ENCODE results near the gene LMNA.
"Not testable (repeated sequence)": the region's sequence is repeated elsewhere in the genome, so short reads cannot be mapped to it uniquely, and the experiment has no call there.

Gene LMNA

DNA sequence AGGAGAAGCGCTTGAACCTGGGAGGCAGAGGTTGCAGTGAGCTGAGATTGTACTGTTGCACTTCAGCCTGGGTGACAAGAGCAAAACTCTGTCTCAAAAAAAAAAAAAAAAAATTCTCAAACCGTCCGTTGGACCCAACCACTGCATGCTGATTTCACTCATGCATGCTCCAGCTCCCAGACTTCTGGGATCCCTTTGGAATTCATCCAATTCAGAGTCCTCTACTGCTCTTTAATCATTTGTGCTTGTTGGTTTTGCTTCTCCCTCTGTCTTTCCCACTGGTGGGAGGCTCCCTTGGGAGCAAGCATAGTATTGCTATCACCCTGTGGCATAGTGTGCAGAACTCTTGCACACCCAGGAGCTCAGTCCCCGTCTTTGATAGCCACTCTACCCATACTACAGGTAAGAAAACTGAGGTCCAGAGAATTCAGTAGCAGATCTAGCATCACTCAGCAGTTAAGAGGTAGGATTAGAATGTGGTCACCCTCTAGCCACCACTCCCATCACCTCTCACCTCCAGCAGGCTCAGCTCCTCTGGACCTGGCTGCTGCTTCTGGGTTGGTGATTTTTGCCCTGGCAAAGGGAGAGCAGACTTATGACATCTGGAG lies 3.1 kb upstream of the LMNA start:
- DNase-seq (ENCODE audit: low read depth), result no peak
- H3K4me3 ChIP-seq (ENCODE audit: control insufficient read depth, low read depth, low read length), result no peak overlapping the region
- TF ChIP-seq CTCF (IDR thresholded peaks at IDR 0.05; ENCODE audit: control insufficient read depth, insufficient read depth, low read depth, low read length, missing control alignments), result no peak

GRCh38 chr1:156112276-156113137 lies 2.0 kb upstream of the LMNA start:
- no peak for TF ChIP-seq CTCF (IDR thresholded peaks at IDR 0.05; ENCODE audit: control insufficient read depth, insufficient read depth, low read depth, low read length, missing control alignments)
- H3K4me3 ChIP-seq (ENCODE audit: control insufficient read depth, low read depth, low read length), result no peak overlapping the region
- no peak for DNase-seq (ENCODE audit: low read depth)

- no peak for TF ChIP-seq CTCF (IDR thresholded peaks at IDR 0.05; ENCODE audit: control insufficient read depth, insufficient read depth, low read depth, low read length, missing control alignments)
- peak overlapping the region; percentile 93 for H3K4me3 ChIP-seq (ENCODE audit: control insufficient read depth, low read depth, low read length)
- no peak for DNase-seq (ENCODE audit: low read depth)
These were observed 1.1 kb upstream of the LMNA start for GRCh38 chr1:156113282-156113950.

DNA sequence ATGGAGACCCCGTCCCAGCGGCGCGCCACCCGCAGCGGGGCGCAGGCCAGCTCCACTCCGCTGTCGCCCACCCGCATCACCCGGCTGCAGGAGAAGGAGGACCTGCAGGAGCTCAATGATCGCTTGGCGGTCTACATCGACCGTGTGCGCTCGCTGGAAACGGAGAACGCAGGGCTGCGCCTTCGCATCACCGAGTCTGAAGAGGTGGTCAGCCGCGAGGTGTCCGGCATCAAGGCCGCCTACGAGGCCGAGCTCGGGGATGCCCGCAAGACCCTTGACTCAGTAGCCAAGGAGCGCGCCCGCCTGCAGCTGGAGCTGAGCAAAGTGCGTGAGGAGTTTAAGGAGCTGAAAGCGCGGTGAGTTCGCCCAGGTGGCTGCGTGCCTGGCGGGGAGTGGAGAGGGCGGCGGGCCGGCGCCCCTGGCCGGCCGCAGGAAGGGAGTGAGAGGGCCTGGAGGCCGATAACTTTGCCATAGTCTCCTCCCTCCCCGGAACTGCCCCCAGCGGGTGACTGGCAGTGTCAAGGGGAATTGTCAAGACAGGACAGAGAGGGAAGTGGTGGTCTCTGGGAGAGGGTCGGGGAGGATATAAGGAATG lies 505 bp downstream of the LMNA start:
- TF ChIP-seq CTCF (IDR thresholded peaks at IDR 0.05; ENCODE audit: control insufficient read depth, insufficient read depth, low read depth, low read length, missing control alignments), result no peak
- DNase-seq (ENCODE audit: low read depth), result no peak
- H3K4me3 ChIP-seq (ENCODE audit: control insufficient read depth, low read depth, low read length), result peak overlapping the region; percentile 93

DNA sequence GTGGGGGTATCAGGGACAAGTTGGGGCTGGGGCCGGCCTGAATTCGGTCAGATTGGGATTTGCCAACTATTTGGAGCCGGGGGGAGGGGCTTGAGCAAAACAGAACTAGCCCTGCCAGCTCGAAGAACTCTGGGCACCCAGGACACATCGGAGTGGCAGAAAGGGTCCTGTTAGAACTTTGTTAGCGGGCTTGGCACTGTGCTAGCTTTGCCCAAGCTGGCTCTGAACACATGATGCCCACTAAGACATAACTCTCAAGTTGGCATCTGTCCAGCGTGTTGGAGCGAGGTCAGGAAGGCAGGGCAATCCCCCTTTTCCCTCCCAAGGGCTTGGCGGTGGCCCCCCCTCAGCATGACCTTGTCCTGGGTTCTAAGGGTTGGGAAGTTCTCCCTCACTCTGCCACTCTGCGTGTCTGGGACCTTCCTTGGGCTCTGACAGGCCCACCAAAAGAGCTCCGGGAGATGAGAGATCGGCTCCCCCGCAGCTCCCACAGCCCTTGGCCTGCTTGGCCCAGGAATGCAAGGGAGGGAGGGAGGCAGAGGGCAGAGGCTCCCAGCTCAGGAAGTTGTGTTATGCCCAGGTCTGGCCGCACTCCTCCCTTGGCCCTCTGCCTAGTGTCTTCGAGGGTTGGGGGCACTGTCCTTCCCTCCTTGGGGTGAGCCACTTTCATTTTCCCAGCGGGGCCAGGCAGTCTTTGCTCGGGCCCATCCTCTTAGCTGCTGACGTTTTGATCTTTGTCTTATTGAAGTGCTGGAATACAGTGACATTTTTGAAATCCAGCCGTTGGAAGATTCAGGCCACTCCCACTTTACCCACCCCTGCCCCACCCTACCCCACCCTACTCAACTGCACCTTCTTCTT lies 1.2 kb downstream of the LMNA start:
- no peak for DNase-seq (ENCODE audit: low read depth)
- H3K4me3 ChIP-seq (ENCODE audit: control insufficient read depth, low read depth, low read length), result peak overlapping the region; percentile 93
- no peak for TF ChIP-seq CTCF (IDR thresholded peaks at IDR 0.05; ENCODE audit: control insufficient read depth, insufficient read depth, low read depth, low read length, missing control alignments)

DNA sequence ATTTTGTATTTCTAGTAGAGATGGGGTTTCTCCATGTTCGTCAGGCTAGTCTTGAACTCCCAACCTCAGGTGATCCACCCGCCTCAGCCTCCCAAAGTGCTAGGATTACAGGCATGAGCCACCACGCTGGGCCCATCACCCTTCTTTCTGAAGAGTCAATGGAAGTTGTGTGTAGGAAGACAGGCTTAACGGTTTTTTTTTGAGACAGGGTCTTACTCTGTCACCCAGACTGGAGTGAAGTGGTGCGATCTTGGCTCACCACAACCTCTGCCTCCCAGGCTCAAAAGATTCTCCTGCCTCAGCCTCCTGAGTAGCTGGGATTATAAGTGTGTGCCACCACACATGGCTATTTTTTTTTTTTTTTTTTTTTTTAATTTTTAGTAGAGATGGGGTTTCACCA lies 2.2 kb downstream of the LMNA start:
- peak overlapping the region; percentile 93 for H3K4me3 ChIP-seq (ENCODE audit: control insufficient read depth, low read depth, low read length)
- not testable (repeated sequence) for DNase-seq (ENCODE audit: low read depth)

Measured in AG09309 (cell line).